SK-N-SH (cell line): Measurements from ENCODE around the gene RPL21.

Source experiments
- CTCF ChIP-seq: fragments of 200-600 bp; sonication (generic); IDR thresholded peaks from 2 replicates; pipeline ENCODE4 v1.6.1; 2017; ENCODE audit warnings: antibody characterized with exemption, mild to moderate bottlenecking, moderate library complexity
- FOXM1 ChIP-seq: IDR thresholded peaks from 2 replicates; pipeline ENCODE4 v1.4.0; 2012; ENCODE audit warnings: low read depth, mild to moderate bottlenecking
- GABPA ChIP-seq: IDR thresholded peaks from 2 replicates; pipeline ENCODE4 v1.4.0; 2012; ENCODE audit warnings: low read depth, mild to moderate bottlenecking
- NRF1 ChIP-seq: IDR thresholded peaks from 2 replicates; pipeline ENCODE4 v1.6.1; 2012; ENCODE audit warnings: low read depth, mild to moderate bottlenecking, low read length
- POLR2AphosphoS5 ChIP-seq: IDR thresholded peaks from 2 replicates; pipeline ENCODE4 v1.6.1; 2012; ENCODE audit warnings: low read depth, low read length
- RXRA ChIP-seq: IDR thresholded peaks from 2 replicates; pipeline ENCODE4 v1.4.0; 2012; ENCODE audit warnings: low read depth, mild to moderate bottlenecking, borderline replicate concordance
- YY1 ChIP-seq: IDR thresholded peaks from 2 replicates; pipeline ENCODE4 v1.4.0; 2012; ENCODE audit warnings: low read depth, mild to moderate bottlenecking
- TF ChIP-seq, protein P1 (sequence below): fragments of 150-350 bp; IDR thresholded peaks from 2 replicates; pipeline ENCODE4 v1.6.1; 2016; ENCODE audit warnings: mild to moderate bottlenecking, low read depth, low read length
- TF ChIP-seq, protein P2 (sequence below): IDR thresholded peaks from 2 replicates; pipeline ENCODE4 v1.6.1; 2012; ENCODE audit warnings: mild to moderate bottlenecking, low read depth, low read length, moderate library complexity

- TF ChIP-seq GABPA: no peak
- no peak for TF ChIP-seq YY1
- TF ChIP-seq CTCF: no peak
- TF ChIP-seq, protein P1, sequence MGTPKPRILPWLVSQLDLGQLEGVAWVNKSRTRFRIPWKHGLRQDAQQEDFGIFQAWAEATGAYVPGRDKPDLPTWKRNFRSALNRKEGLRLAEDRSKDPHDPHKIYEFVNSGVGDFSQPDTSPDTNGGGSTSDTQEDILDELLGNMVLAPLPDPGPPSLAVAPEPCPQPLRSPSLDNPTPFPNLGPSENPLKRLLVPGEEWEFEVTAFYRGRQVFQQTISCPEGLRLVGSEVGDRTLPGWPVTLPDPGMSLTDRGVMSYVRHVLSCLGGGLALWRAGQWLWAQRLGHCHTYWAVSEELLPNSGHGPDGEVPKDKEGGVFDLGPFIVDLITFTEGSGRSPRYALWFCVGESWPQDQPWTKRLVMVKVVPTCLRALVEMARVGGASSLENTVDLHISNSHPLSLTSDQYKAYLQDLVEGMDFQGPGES: no peak
- TF ChIP-seq RXRA: no peak
- TF ChIP-seq FOXM1: no peak
- TF ChIP-seq, protein P2, sequence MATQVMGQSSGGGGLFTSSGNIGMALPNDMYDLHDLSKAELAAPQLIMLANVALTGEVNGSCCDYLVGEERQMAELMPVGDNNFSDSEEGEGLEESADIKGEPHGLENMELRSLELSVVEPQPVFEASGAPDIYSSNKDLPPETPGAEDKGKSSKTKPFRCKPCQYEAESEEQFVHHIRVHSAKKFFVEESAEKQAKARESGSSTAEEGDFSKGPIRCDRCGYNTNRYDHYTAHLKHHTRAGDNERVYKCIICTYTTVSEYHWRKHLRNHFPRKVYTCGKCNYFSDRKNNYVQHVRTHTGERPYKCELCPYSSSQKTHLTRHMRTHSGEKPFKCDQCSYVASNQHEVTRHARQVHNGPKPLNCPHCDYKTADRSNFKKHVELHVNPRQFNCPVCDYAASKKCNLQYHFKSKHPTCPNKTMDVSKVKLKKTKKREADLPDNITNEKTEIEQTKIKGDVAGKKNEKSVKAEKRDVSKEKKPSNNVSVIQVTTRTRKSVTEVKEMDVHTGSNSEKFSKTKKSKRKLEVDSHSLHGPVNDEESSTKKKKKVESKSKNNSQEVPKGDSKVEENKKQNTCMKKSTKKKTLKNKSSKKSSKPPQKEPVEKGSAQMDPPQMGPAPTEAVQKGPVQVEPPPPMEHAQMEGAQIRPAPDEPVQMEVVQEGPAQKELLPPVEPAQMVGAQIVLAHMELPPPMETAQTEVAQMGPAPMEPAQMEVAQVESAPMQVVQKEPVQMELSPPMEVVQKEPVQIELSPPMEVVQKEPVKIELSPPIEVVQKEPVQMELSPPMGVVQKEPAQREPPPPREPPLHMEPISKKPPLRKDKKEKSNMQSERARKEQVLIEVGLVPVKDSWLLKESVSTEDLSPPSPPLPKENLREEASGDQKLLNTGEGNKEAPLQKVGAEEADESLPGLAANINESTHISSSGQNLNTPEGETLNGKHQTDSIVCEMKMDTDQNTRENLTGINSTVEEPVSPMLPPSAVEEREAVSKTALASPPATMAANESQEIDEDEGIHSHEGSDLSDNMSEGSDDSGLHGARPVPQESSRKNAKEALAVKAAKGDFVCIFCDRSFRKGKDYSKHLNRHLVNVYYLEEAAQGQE: no peak
- TF ChIP-seq NRF1: no peak
- TF ChIP-seq POLR2AphosphoS5: no peak
Measured at GRCh38 chr13:27304611-27305010, 53.3 kb downstream of the RPL21 start.
